Measurements from ENCODE around the gene XXYLT1.

- TF ChIP-seq YY1 (IDR thresholded peaks at IDR 0.05; ENCODE audit: insufficient read depth, insufficient read length) (no peak), ZNF274 (IDR thresholded peaks at IDR 0.05; ENCODE audit: low read depth, low read length) (no peak)
Measured at GRCh38 chr3:195247863-195248189, 23.1 kb downstream of the XXYLT1 start.
